CD14-positive monocyte (primary cell): Measurements from ENCODE around the gene STARD13. TPM values are rescaled to one million over a fixed set of nuclear protein-coding genes. Genes with fewer than 3 reads are reported as not detected.
A peak's percentile ranks its signal among the peaks of the same experiment; 100 is the strongest.

ENCODE experiments used
- DNase-seq, 3 donors: peaks; one replicate each; pipeline ENCODE4 v3.0.0-alpha.2; 2011 to 2022
- H2AFZ ChIP-seq: 2 replicates; pipeline ENCODE4 v1.6.0; 2012; ENCODE audit warnings: mild to moderate bottlenecking, low read depth, low read length, inconsistent platforms; ENCODE audit not compliant: insufficient read depth, poor library complexity, severe bottlenecking
- H3K27ac ChIP-seq, 2 donors: 1 replicate in 1 of 2; 2 replicates in 1 of 2; pipeline ENCODE4 v1.5.1; 2012 to 2013; ENCODE audit warnings: low read length in 2 of 2, control low read depth in 1 of 2, inconsistent platforms in 1 of 2, low read depth in 1 of 2, mild to moderate bottlenecking in 1 of 2
- H3K27me3 ChIP-seq, 2 donors: one replicate each; pipeline versions ENCODE4 v1.6.0 to v1.6.1; 2011 to 2013; ENCODE audit warnings: low read length in 2 of 2; ENCODE audit not compliant: control insufficient read depth in 2 of 2, insufficient read depth in 2 of 2
- H3K36me3 ChIP-seq, 2 donors: replicated peaks in 1 of 2; 1 replicate in 1 of 2; 2 replicates in 1 of 2; pipeline versions ENCODE4 v1.5.1 to v1.6.1; 2012 to 2013; ENCODE audit warnings: low read length in 2 of 2, control low read depth in 1 of 2, inconsistent platforms in 1 of 2, mild to moderate bottlenecking in 1 of 2; ENCODE audit not compliant: insufficient read depth in 2 of 2, control insufficient read depth in 1 of 2
- H3K4me1 ChIP-seq, 2 donors: 1 replicate in 1 of 2; 2 replicates in 1 of 2; pipeline versions ENCODE4 v1.5.1 to v1.6.1; 2012 to 2013; ENCODE audit warnings: low read length in 2 of 2, control low read depth in 1 of 2, inconsistent platforms in 1 of 2, mild to moderate bottlenecking in 1 of 2, moderate library complexity in 1 of 2; ENCODE audit not compliant: insufficient read depth in 2 of 2, control insufficient read depth in 1 of 2
- H3K4me2 ChIP-seq: replicated peaks from 2 replicates; pipeline ENCODE3; 2012; ENCODE audit warnings: low read length, moderate library complexity, mild to moderate bottlenecking; ENCODE audit not compliant: poor library complexity, severe bottlenecking; ENCODE audit errors: extremely low read depth
- H3K4me3 ChIP-seq, 3 experiments: fragments of 200-600 bp in 1 of 3; sonication (generic) in 1 of 3; replicated peaks in 1 of 3; 1 replicate in 2 of 3; 2 replicates in 1 of 3; pipeline ENCODE4 v1.5.1; 2011 to 2013; ENCODE audit warnings: low read length in 3 of 3, mild to moderate bottlenecking in 3 of 3, control low read depth in 2 of 3, low read depth in 2 of 3, inconsistent platforms in 1 of 3, moderate library complexity in 1 of 3
- H3K79me2 ChIP-seq: 2 replicates; pipeline ENCODE4 v1.6.0; 2012; ENCODE audit warnings: mild to moderate bottlenecking, control low read depth, inconsistent platforms, low read length, moderate library complexity; ENCODE audit not compliant: insufficient read depth
- H3K9ac ChIP-seq: 2 replicates; pipeline ENCODE4 v1.6.0; 2017; ENCODE audit warnings: low read length, mild to moderate bottlenecking; ENCODE audit not compliant: insufficient read depth, poor library complexity, severe bottlenecking
- H3K9me3 ChIP-seq, 2 donors: replicated peaks in 1 of 2; 1 replicate in 1 of 2; 2 replicates in 1 of 2; pipeline versions ENCODE4 v1.5.1 to v1.6.1; 2012 to 2013; ENCODE audit warnings: low read length in 2 of 2, control low read depth in 1 of 2; ENCODE audit not compliant: control insufficient read depth in 1 of 2, insufficient read depth in 1 of 2
- H4K20me1 ChIP-seq: 2 replicates; pipeline ENCODE4 v1.6.0; 2012; ENCODE audit warnings: mild to moderate bottlenecking, low read length, control low read depth, moderate library complexity; ENCODE audit not compliant: insufficient read depth
- H3K27ac Mint-ChIP-seq, 7 donors: one replicate each; pipeline ENCODE4 v1.8.0; 2020; ENCODE audit warnings: mild to moderate bottlenecking in 7 of 7, mixed read lengths in 7 of 7, moderate library complexity in 6 of 7, inconsistent platforms in 2 of 7
- H3K27me3 Mint-ChIP-seq, 3 donors: one replicate each; pipeline ENCODE4 v1.8.0; 2021 to 2022; ENCODE audit warnings: low read depth in 3 of 3, mild to moderate bottlenecking in 3 of 3, mixed read lengths in 3 of 3, moderate library complexity in 3 of 3, inconsistent platforms in 1 of 3
- H3K36me3 Mint-ChIP-seq, 2 donors: one replicate each; pipeline ENCODE4 v1.8.0; 2020; ENCODE audit warnings: mixed read lengths in 2 of 2, inconsistent platforms in 1 of 2, mild to moderate bottlenecking in 1 of 2
- H3K4me1 Mint-ChIP-seq: one replicate; pipeline ENCODE4 v1.8.0; 2020; ENCODE audit warnings: mild to moderate bottlenecking, mixed read lengths
- H3K4me3 Mint-ChIP-seq, 2 donors: one replicate each; pipeline ENCODE4 v1.8.0; 2020; ENCODE audit warnings: mild to moderate bottlenecking in 2 of 2, mixed read lengths in 2 of 2, moderate library complexity in 1 of 2
- H3K9me3 Mint-ChIP-seq, 7 donors: one replicate each; pipeline ENCODE4 v1.8.0; 2020 to 2022; ENCODE audit warnings: mixed read lengths in 7 of 7, mild to moderate bottlenecking in 6 of 7, moderate library complexity in 6 of 7, inconsistent platforms in 2 of 7
- WGBS: methylation state at CpG from one replicate; pipeline ENCODE4 v1.1.5; 2013; ENCODE audit warnings: missing lambda C conversion rate; ENCODE audit not compliant: insufficient coverage; 5-methylcytosine and 5-hydroxymethylcytosine counted together
- intact Hi-C, 2 donors: fragments of 100-400 bp; cut with micrococcal nuclease; formaldehyde crosslinking; loops; one replicate each; pipeline versions ENCODE4 v1.15.0 to v1.15.1; 2023
- polyA plus RNA-seq, 3 donors: library from polyadenylated mRNA; depleted of rRNA in 1 of 3; unstranded in 2 of 3; stranded (reverse) in 1 of 3; fragments of 300-500 nt in 2 of 3; fragments of >200 nt in 1 of 3; fragmentation: Illumina TruSeq in 2 of 3; gene quantifications; 1 replicate in 2 of 3; 2 replicates in 1 of 3; pipeline ENCODE4 v1.2.3, GENCODE V29; 2012 to 2021
- TF ChIP-seq, protein P1 (sequence below): fragments of 200-600 bp; IDR thresholded peaks from one replicate; pipeline ENCODE4 v1.8.0; 2022; ENCODE audit warnings: antibody characterized with exemption, mild to moderate bottlenecking

Gene STARD13
- polyA plus RNA-seq, 3 donors: 0.37 to 0.69 (median 0.60) TPM

- DNase-seq: no peak
- Histone ChIP-seq H2AFZ (no peak overlapping the region), H3K9me3 (no peaks in the 10 kb centered on the region), H3K27me3 (no peaks in the 10 kb centered on the region), H4K20me1 (no peaks in the 10 kb centered on the region), H3K9ac (no peak overlapping the region), H3K79me2 (no peaks in the 10 kb centered on the region), H3K4me1 (peaks cover 8 to 11% of the 10 kb centered on the region in 2 donors), H3K27ac (no peak overlapping the region), H3K36me3 (no peaks in the 10 kb centered on the region), H3K4me3 (no peak overlapping the region), H3K4me2 (no peak overlapping the region)
- 89% methylated on average over 4 of the region's 10 CpGs for WGBS
- Mint-ChIP-seq H3K4me1 (peaks cover 29% of the 10 kb centered on the region), H3K27me3 (no peaks in the 10 kb centered on the region), H3K9me3 (no peaks in the 10 kb centered on the region), H3K4me3 (no peak overlapping the region), H3K36me3 (no peaks in the 10 kb centered on the region), H3K27ac (no peak overlapping the region)
- TF ChIP-seq, protein P1, sequence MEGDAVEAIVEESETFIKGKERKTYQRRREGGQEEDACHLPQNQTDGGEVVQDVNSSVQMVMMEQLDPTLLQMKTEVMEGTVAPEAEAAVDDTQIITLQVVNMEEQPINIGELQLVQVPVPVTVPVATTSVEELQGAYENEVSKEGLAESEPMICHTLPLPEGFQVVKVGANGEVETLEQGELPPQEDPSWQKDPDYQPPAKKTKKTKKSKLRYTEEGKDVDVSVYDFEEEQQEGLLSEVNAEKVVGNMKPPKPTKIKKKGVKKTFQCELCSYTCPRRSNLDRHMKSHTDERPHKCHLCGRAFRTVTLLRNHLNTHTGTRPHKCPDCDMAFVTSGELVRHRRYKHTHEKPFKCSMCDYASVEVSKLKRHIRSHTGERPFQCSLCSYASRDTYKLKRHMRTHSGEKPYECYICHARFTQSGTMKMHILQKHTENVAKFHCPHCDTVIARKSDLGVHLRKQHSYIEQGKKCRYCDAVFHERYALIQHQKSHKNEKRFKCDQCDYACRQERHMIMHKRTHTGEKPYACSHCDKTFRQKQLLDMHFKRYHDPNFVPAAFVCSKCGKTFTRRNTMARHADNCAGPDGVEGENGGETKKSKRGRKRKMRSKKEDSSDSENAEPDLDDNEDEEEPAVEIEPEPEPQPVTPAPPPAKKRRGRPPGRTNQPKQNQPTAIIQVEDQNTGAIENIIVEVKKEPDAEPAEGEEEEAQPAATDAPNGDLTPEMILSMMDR: no peak
- intact Hi-C loops: no loop called here
Observed at GRCh38 chr13:33260168-33261098, 25.1 kb downstream of the STARD13 start.

DNA sequence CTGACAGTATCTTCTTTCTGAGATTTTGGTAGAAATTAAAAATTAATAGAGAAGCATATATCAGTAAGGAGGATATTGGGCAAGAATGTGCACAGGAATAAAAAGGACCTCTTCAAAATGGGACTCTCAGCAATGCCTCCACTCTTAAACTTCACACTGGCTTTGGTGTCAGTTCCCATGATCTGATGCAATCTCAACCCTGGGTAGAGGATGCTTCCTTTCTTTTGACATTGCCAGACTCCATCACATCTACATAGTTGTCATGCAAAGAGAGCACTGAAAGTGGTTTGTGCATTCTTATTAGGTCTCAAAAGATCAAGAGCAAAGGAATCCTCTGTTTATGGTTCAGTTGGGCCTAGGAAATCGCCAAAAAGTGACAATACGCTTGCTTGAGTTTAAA, 26.3 kb downstream of the STARD13 start:
- Mint-ChIP-seq H3K27ac (peak overlapping the region in 1 of 7 donors; percentile 44), H3K4me3 (no peak overlapping the region), H3K4me1 (peaks cover 24% of the 10 kb centered on the region), H3K9me3 (peaks cover 0 to 4% (median 0%) of the 10 kb centered on the region in 7 donors), H3K36me3 (no peaks in the 10 kb centered on the region), H3K27me3 (no peaks in the 10 kb centered on the region)
- H2AFZ ChIP-seq: no peak overlapping the region
- no peak overlapping the region for H3K4me3 ChIP-seq
- WGBS: 100% methylated on average over 1 of the region's 2 CpGs
- TF ChIP-seq, protein P1: no peak
- no peak overlapping the region for H3K4me2 ChIP-seq
- intact Hi-C loops: no loop called here
- H3K9ac ChIP-seq: no peak overlapping the region
- H3K4me1 ChIP-seq: peaks cover 8 to 11% of the 10 kb centered on the region in 2 donors
- DNase-seq: no peak
- H3K27ac ChIP-seq: no peak overlapping the region
- no peaks in the 10 kb centered on the region for H3K79me2 ChIP-seq
- no peaks in the 10 kb centered on the region for H3K9me3 ChIP-seq
- no peaks in the 10 kb centered on the region for H4K20me1 ChIP-seq
- H3K27me3 ChIP-seq: no peaks in the 10 kb centered on the region
- H3K36me3 ChIP-seq: no peaks in the 10 kb centered on the region
